Measurements from ENCODE around the gene BFSP1.
A peak's percentile ranks its signal among the peaks of the same experiment; 100 is the strongest.

Gene BFSP1

DNA sequence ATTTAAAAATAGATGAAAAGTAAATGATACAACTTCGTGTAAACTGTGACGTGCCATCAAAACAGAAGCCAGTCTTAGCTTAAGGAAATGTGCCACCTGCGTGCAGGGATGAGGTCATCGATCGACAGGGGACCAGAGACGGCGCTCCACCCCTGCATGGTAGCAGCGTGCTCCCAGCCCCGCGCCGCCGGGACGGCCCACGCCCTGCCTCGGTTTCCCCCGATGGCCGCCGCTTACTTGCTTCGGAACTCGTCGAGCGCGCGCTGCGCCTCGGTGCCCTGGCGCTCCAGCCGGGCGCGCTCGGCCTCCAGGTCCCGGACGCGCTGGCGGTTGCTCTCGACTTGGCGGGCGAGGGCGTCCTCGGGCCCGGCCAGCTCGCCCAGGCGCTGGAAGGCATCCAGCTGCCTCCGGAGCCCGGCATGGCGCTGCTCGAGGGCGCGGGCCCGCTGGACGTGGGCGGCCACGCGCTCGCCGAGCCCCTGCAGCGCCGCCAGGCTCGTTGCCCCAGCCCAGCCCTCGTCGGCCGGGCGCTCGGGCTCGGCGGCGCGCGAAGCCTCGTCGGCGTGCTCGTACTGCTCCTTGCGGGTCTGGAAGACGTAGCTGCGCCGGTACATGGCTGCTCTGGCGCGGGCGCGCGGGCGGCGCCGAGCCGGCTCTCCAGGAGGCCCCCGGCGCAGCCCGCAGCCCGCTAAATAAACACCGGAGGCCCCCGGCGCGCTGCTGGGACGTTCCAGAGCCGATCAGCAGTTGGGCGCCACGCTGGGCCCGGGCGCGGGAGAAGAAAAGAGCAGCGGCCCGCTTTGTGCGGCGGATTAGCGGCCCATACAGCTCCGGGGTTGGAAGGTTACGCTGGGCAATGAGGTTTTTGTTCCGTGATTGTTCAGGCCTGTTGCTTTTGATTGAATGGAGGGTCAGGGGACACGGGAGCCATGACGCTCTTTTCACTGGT, at the start of gene BFSP1:
Gene BFSP1, minus strand, starts transcription at position 664 of the 949 bp plus-strand sequence. Its CDS starts 50 bp downstream, at position 614.
- peak within 1 kb of the TSS; percentile 57 for H3K4me3 ChIP-seq (ENCODE audit: low read depth, low read length)
- TF ChIP-seq, protein P1, sequence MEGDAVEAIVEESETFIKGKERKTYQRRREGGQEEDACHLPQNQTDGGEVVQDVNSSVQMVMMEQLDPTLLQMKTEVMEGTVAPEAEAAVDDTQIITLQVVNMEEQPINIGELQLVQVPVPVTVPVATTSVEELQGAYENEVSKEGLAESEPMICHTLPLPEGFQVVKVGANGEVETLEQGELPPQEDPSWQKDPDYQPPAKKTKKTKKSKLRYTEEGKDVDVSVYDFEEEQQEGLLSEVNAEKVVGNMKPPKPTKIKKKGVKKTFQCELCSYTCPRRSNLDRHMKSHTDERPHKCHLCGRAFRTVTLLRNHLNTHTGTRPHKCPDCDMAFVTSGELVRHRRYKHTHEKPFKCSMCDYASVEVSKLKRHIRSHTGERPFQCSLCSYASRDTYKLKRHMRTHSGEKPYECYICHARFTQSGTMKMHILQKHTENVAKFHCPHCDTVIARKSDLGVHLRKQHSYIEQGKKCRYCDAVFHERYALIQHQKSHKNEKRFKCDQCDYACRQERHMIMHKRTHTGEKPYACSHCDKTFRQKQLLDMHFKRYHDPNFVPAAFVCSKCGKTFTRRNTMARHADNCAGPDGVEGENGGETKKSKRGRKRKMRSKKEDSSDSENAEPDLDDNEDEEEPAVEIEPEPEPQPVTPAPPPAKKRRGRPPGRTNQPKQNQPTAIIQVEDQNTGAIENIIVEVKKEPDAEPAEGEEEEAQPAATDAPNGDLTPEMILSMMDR (IDR thresholded peaks at IDR 0.05; ENCODE audit: low read depth, low read length): no peak

DNA sequence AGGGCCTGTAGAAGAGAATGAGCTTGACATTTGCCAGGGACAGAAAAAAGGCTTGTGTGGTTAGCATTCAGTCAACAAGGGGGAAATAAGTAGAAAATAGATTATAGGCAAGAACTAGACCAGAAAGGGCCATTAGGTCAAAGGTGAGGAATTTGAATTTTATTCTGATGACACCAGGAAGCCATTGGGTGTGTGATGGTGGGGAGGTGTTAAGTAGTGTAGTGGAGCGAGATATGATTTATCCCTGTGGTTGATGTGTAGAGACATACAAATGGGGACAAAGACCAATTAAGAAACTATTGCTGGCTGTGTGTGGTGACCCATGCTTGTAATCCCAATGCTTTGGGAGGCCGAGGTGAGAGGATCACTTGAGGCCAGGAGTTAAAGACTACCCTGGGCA, 49.7 kb upstream of the BFSP1 start:
- TF ChIP-seq, protein P1 (IDR thresholded peaks at IDR 0.05; ENCODE audit: low read depth, low read length): no peak
- H3K4me3 ChIP-seq (ENCODE audit: low read depth, low read length): no peak overlapping the region

DNA sequence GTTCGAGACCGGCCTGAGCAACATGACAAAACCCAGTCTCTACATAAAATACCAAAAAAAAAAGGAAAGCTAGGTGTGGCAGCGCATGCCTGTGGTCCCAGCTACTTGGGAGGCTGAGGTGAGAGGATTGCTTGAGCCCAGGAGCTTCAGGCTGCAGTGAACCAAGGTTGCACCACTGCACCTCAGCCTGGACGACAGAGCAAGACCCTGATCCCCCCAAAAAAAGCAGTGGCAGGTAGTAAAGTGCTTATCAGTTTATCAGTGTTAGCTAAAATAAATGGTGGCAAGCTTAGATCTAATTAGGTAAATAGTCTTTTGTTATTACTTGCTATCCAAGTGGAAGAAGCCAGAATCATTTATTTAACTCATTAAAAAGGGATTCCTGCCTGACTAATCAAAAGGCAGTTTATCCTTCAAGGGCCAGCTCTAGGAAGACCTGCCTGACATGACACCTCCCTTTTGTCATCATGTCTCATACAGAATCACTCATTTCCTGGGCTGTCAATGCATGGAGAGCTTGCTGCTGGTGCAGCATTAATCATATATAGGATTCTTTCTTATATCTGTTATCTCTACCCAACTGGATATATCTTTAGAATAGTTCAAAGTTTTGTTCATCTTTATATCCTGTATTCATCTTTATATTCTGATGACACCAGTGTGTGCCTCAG, 48.3 kb upstream of the BFSP1 start:
- H3K4me3 ChIP-seq (ENCODE audit: low read depth, low read length): no peak overlapping the region
- TF ChIP-seq, protein P1 (IDR thresholded peaks at IDR 0.05; ENCODE audit: low read depth, low read length): no peak

DNA sequence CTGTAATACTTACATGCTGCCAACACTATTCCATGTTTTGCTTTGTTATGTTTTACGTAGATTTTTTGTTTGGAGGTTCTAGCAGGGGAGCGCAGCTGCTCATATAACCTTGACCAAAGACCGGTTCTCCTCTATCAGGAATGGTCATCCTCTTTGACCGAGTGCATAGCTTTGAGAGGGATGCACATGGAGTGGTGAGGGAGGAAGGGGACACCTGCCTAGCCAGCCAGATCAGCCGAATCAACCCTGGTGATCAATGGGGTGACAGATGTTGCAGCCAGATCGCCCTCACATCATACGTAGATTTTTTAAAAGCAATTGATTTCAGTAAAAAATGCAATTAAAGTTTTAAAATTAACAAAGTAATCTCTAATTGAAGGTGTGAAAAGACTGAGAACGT, 45.0 kb upstream of the BFSP1 start:
- H3K4me3 ChIP-seq (ENCODE audit: low read depth, low read length): no peak overlapping the region
- TF ChIP-seq, protein P1 (IDR thresholded peaks at IDR 0.05; ENCODE audit: low read depth, low read length): no peak

DNA sequence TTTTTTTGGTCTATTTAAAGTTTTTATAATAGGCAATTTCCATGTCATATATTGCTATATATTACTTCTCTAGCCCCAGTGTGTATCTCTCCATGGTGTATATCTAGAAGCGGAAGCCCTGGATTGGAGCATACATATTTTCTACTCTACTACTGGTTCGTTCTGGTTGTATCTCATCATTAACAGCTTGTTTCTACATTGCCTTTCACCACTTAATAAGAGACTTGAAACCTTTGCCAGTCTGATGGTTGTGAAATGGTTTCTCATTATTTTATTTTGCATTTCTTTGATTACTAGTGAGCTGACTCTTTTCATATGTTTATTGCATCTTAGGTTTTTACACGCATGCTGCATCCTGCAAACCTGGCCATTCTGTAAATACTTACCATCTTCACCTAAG, 42.3 kb upstream of the BFSP1 start:
- TF ChIP-seq, protein P1 (IDR thresholded peaks at IDR 0.05; ENCODE audit: low read depth, low read length): no peak
- no peak overlapping the region for H3K4me3 ChIP-seq (ENCODE audit: low read depth, low read length)

DNA sequence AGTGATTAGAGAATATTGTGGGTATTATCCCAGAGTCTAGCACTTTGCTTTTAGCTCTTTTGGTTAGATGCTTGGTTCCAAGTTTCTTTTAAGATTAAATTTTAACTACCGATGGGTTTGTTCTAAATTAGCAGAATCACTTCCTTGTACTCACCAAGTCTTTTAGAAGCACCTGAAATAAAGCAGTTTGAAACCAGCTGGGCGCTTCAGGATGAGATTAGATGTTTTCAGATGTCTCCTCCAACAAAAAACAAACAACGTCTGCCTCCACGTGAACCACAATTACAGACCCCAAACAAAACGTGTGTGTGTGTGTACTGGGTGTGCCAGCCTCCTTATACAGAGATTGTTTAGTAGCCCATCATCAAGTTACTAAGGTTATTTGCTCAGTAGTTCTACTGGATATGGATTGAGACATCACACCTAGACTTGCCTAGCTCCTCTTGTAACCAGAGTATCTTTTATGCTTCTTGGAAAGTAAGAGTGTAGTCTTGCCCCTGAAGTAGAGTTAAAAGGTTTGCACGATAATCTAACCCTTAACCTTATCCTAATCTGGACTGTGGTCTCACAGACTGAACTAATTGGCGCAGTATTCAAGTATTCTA, 41.0 kb upstream of the BFSP1 start:
- TF ChIP-seq, protein P1 (IDR thresholded peaks at IDR 0.05; ENCODE audit: low read depth, low read length): no peak
- peak overlapping the region; percentile 91 for H3K4me3 ChIP-seq (ENCODE audit: low read depth, low read length)

All from WI38 (cell line).